Stimulated activated CD4-positive, alpha-beta T cell treated with anti-CD3 and anti-CD28 coated beads, TNF-alpha, amount 100 ng/mL, for 48 hours (primary cell): Measurements from ENCODE around the gene STAP1.
"Not testable (repeated sequence)": the region's sequence is repeated elsewhere in the genome, so short reads cannot be mapped to it uniquely, and the experiment has no call there.

Source experiments
- DNase-seq, 3 donors: peaks; one replicate each; pipeline ENCODE4 v3.0.0-alpha.2; 2020; ENCODE audit warnings: low read depth in 3 of 3

STAP1 gene

GRCh38 chr4:67616478-67616877, 58.0 kb downstream of the STAP1 start:
- no peak for DNase-seq

GRCh38 chr4:67624939-67625338, 66.4 kb downstream of the STAP1 start:
- no peak for DNase-seq

- DNase-seq = no peak
Measured at GRCh38 chr4:67632492-67632891, 74.0 kb downstream of the STAP1 start.

GRCh38 chr4:67634741-67635140, 76.2 kb downstream of the STAP1 start:
- no peak for DNase-seq

- no peak for DNase-seq
Measured at GRCh38 chr4:67635331-67635730, 76.8 kb downstream of the STAP1 start.

- DNase-seq = not testable (repeated sequence)
Measured at GRCh38 chr4:67636978-67637377, 78.5 kb downstream of the STAP1 start.

GRCh38 chr4:67638136-67638535, 79.6 kb downstream of the STAP1 start:
- DNase-seq = no peak

- no peak for DNase-seq
Measured at GRCh38 chr4:67651536-67651935, 93.0 kb downstream of the STAP1 start.
